H54 (cell line): Measurements from ENCODE around the gene BID.

Source experiments
- DNase-seq: peaks from one replicate; pipeline ENCODE4 v3.0.0; 2011; ENCODE audit warnings: low spot score, mixed read lengths; ENCODE audit not compliant: insufficient read length
- FAIRE-seq: peaks from 3 replicates; lab custom pipeline; 2011; peaks lifted over from hg19 to GRCh38; lab: Jason Lieb, UNC
- POLR2A ChIP-seq: IDR thresholded peaks from 2 replicates; pipeline ENCODE4 v1.6.1; 2011; ENCODE audit warnings: low read depth, mild to moderate bottlenecking, low read length

Gene BID

GRCh38 chr22:17795661-17796548, 21.6 kb upstream of the BID start:
- no peak for DNase-seq
- no peak for TF ChIP-seq POLR2A
- no peak for FAIRE-seq

GRCh38 chr22:17794726-17795542, 20.7 kb upstream of the BID start:
- no peak for TF ChIP-seq POLR2A
- FAIRE-seq (no peak), DNase-seq (no peak)

- FAIRE-seq (no peak), DNase-seq (no peak)
- no peak for TF ChIP-seq POLR2A
Observed at GRCh38 chr22:17792854-17793434, 18.7 kb upstream of the BID start.

- no peak for DNase-seq
- TF ChIP-seq POLR2A, result no peak
- FAIRE-seq, result no peak
Observed at GRCh38 chr22:17792299-17792698, 18.0 kb upstream of the BID start.

GRCh38 chr22:17791196-17791595, 16.9 kb upstream of the BID start:
- no peak for TF ChIP-seq POLR2A
- no peak for DNase-seq
- no peak for FAIRE-seq

- no peak for TF ChIP-seq POLR2A
- FAIRE-seq (no peak), DNase-seq (no peak)
Observed at GRCh38 chr22:17789379-17790200, 15.3 kb upstream of the BID start.

- no peak for TF ChIP-seq POLR2A
- DNase-seq (no peak), FAIRE-seq (no peak)
Observed at GRCh38 chr22:17788528-17789378, 14.5 kb upstream of the BID start.

GRCh38 chr22:17787716-17788330, 13.6 kb upstream of the BID start:
- TF ChIP-seq POLR2A, result no peak
- DNase-seq, result no peak
- FAIRE-seq, result no peak

GRCh38 chr22:17787241-17787640, 13.0 kb upstream of the BID start:
- DNase-seq (no peak), FAIRE-seq (no peak)
- TF ChIP-seq POLR2A, result no peak

GRCh38 chr22:17786435-17787161, 12.3 kb upstream of the BID start:
- FAIRE-seq (no peak), DNase-seq (no peak)
- TF ChIP-seq POLR2A, result no peak
